ENCODE data around the gene BABAM2. TPM values are rescaled to one million over a fixed set of nuclear protein-coding genes. Genes with fewer than 3 reads are reported as not detected.
A peak's percentile ranks its signal among the peaks of the same experiment; 100 is the strongest.

Gene BABAM2
- total and polyA plus RNA-seq, 9 of the 15 experiments (the other 6 are each of a cell fraction or from before 2014, with no cell fraction given) = 10.9 to 37.4 (median 25.6) TPM

GRCh38 chr2:27890146-27890923, at the start of gene BABAM2, which contains the start of gene RBKS (continued):
- no peak for TF ChIP-seq ZBTB49 (CRISPR knock-in tag; IDR thresholded peaks at IDR 0.05; ENCODE audit: borderline replicate concordance)
- no peak for TF ChIP-seq ZBTB8A (IDR thresholded peaks at IDR 0.05; ENCODE audit: partially characterized antibody)
- peak; percentile 50; the same call in 1 of the 2 replicates for TF ChIP-seq REST (IDR thresholded peaks at IDR 0.05; ENCODE audit: borderline replicate concordance)
- peak; percentile 82; the same call in 1 of the 2 replicates for TF ChIP-seq REST (CRISPR knock-in tag; IDR thresholded peaks at IDR 0.05; ENCODE audit: low read depth)
- 0 out of 2 replicates have a peak, but pooled peaks have one; percentile 15 for TF ChIP-seq ZSCAN32 (CRISPR knock-in tag; IDR thresholded peaks at IDR 0.05)
- no peak for TF ChIP-seq IFI16 (CRISPR knock-in tag; IDR thresholded peaks at IDR 0.05)
- 0 out of 2 replicates have a peak, but pooled peaks have one; percentile 70 for TF ChIP-seq HBP1 (CRISPR knock-in tag; IDR thresholded peaks at IDR 0.05)
- TF ChIP-seq NFE2 (IDR thresholded peaks at IDR 0.05; ENCODE audit: low read depth) = peak; percentile 97
- no peak for TF ChIP-seq FOXK1 (CRISPR knock-in tag; IDR thresholded peaks at IDR 0.05; ENCODE audit: borderline replicate concordance)
- TF ChIP-seq NFIX (CRISPR knock-in tag; IDR thresholded peaks at IDR 0.05; ENCODE audit: low read depth) = no peak
- peak; percentile 92 to 94 for TF ChIP-seq NRF1 (conservative IDR thresholded peaks at IDR 0.05 in 1 of 2, IDR thresholded peaks at IDR 0.05 in 1 of 2)
- no peak for TF ChIP-seq BACH1 (tag; IDR thresholded peaks at IDR 0.05)
- TF ChIP-seq SIN3B (IDR thresholded peaks at IDR 0.05; ENCODE audit: low read depth) = peak; percentile 39; the same call in 1 of the 2 replicates
- no peak for TF ChIP-seq ETV6 (IDR thresholded peaks at IDR 0.05; ENCODE audit: borderline replicate concordance in 1 of 2, low read depth in 2 of 2, low read length in 1 of 2)
- no peak for TF ChIP-seq ETV6 (CRISPR knock-in tag; IDR thresholded peaks at IDR 0.05; ENCODE audit: borderline replicate concordance)
